ENCODE measurements around the gene ADCY3. TPM values are rescaled to one million over a fixed set of nuclear protein-coding genes. Genes with fewer than 3 reads are reported as not detected.

The ADCY3 gene
- total RNA-seq, 1 experiment from 2014 or later: 39.5 TPM

DNA sequence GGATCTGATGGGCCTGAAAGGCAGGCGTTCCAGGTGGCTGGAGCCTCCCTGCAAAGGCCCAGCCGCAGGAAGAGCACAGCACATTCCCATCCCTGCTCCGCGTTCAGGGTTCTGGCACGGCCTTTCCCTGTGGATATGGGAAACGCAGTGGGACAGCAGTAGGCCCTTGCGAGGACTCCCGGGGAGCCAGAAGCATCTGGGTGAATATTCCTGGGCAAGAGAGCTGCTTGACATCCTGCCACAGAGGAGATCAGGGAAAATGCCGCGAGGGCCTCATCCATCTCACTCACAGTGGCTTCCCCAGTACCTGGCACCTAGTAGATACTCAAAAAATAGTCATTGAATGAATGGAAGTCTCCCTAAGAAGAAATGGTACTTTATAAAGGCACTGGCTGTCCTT, 3.1 kb upstream of the ADCY3 start:
- Histone ChIP-seq H2AFZ (ENCODE audit: low read length) (no peak overlapping the region), H3K4me1 (ENCODE audit: insufficient read depth, low read length) (no peaks in the 10 kb centered on the region; the same call in 1 of the 2 replicates), H2BK5ac (ENCODE audit: insufficient read length, low read length) (no peak overlapping the region), H3T11ph (ENCODE audit: low read length) (no peak overlapping the region), H3K27me3 (ENCODE audit: insufficient read depth, low read length) (no peaks in the 10 kb centered on the region), H4K8ac (replicated peaks; ENCODE audit: insufficient read length, low read depth, low read length) (no peak overlapping the region), H3K23me2 (ENCODE audit: insufficient read length, low read depth, low read length, poor library complexity, severe bottlenecking) (no peaks in the 10 kb centered on the region), H3K18ac (ENCODE audit: insufficient read length, low read depth, low read length) (no peak overlapping the region), H2BK15ac (ENCODE audit: low read depth, low read length) (no peak overlapping the region), H3K79me2 (ENCODE audit: insufficient read depth, low read length) (no peaks in the 10 kb centered on the region), H4K5ac (ENCODE audit: insufficient read length, low read depth, low read length) (no peak overlapping the region), H3K4me2 (ENCODE audit: insufficient read depth, insufficient read length, low read length) (no peak overlapping the region), H3K56ac (ENCODE audit: insufficient read length, low read depth, low read length) (no peak overlapping the region), H2AK5ac (ENCODE audit: insufficient read length, low read length) (no peak overlapping the region), H4K91ac (ENCODE audit: insufficient read length, low read depth, low read length) (no peak overlapping the region), H2BK20ac (ENCODE audit: low read depth, low read length, poor library complexity, severe bottlenecking) (no peak overlapping the region), H2BK120ac (ENCODE audit: low read depth, low read length, poor library complexity, severe bottlenecking) (no peak overlapping the region), H3K23ac (ENCODE audit: insufficient read length, low read depth, low read length) (no peak overlapping the region), H3K79me1 (ENCODE audit: insufficient read depth, low read depth, low read length, poor library complexity, severe bottlenecking) (no peaks in the 10 kb centered on the region), H3K9me3 (ENCODE audit: control insufficient read depth, low read depth, low read length) (no peaks in the 10 kb centered on the region), H3K14ac (ENCODE audit: insufficient read depth, low read length) (no peak overlapping the region), H3K27ac (ENCODE audit: insufficient read length, low read depth, low read length) (no peak overlapping the region), H2BK12ac (ENCODE audit: insufficient read length, low read depth, low read length) (no peak overlapping the region), H3K4ac (ENCODE audit: low read depth, low read length) (no peak overlapping the region), H4K20me1 (ENCODE audit: control insufficient read depth, insufficient read depth, insufficient read length) (no peaks in the 10 kb centered on the region), H3K9ac (ENCODE audit: extremely low read depth, insufficient read length, low read length) (no peak overlapping the region)
- Mint-ChIP-seq H3K9me3 (no peaks in the 10 kb centered on the region), H3K4me1 (peaks cover 24 to 28% of the 10 kb centered on the region in 2 experiments), H3K27ac (no peak overlapping the region), H3K4me3 (no peak overlapping the region), H3K27me3 (ENCODE audit: low read depth) (peaks cover 8% of the 10 kb centered on the region), H3K36me3 (ENCODE audit: insufficient read depth in 1 of 3, low read depth in 3 of 3) (peaks cover 2 to 3% (median 3%) of the 10 kb centered on the region in 3 experiments; a peak in 5 of 7 replicates)
- no peak for TF ChIP-seq CTCF (conservative IDR thresholded peaks at IDR 0.05)
- WGBS (ENCODE audit: extremely low coverage, insufficient read length, low lambda C conversion rate): no CpG with 5 or more reads among the region's 10 CpGs
- no peak for DNase-seq

Measured in H9 (cell line).